C4-2B (cell line): ENCODE results near the gene ALDH8A1.

Source experiments
- CTCF ChIP-seq: fragments of 450-650 bp; conservative IDR thresholded peaks from 2 replicates; pipeline ENCODE4 v1.5.1; 2017; ENCODE audit warnings: mild to moderate bottlenecking
- ZFX ChIP-seq: fragments of 450-650 bp; IDR thresholded peaks from 2 replicates; pipeline ENCODE4 v1.6.1; 2017

- no peak for TF ChIP-seq CTCF
- TF ChIP-seq ZFX: no peak
These were observed 44.5 kb upstream of the ALDH8A1 start for GRCh38 chr6:134994431-134994830.
